ENCODE measurements around the gene CEP135.

CEP135 gene

DNA sequence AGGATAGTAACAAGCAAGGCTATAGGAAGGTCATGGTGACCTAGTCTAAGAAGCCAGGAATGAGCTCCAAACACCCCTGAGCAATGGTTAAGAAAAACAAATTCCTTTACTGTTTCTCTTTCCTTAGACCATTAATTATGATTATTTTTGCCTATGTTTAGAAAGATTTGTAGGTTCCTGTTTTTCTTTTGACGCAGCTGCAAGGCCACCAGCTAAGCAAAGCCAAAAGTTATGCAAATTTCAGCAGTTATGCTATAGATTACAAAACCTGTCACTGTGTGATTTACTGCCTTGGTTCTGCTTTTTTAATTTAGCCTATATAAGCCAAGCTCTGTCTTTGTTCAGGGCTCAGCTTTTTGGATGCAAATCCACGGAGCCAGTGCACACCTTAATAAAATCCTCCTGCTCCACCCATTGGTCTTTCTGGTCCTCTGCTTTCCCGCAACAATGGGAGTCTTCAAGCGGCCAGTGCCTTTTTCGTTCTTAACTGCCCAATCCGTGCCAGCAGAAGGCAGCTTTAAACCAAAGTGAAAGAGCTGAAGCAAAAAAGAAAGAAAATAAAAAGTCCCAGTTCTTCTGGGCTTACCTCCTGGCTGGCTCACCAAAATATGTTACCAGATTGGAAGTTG lies 1.4 kb upstream of the CEP135 start:
- TF ChIP-seq, protein P1, sequence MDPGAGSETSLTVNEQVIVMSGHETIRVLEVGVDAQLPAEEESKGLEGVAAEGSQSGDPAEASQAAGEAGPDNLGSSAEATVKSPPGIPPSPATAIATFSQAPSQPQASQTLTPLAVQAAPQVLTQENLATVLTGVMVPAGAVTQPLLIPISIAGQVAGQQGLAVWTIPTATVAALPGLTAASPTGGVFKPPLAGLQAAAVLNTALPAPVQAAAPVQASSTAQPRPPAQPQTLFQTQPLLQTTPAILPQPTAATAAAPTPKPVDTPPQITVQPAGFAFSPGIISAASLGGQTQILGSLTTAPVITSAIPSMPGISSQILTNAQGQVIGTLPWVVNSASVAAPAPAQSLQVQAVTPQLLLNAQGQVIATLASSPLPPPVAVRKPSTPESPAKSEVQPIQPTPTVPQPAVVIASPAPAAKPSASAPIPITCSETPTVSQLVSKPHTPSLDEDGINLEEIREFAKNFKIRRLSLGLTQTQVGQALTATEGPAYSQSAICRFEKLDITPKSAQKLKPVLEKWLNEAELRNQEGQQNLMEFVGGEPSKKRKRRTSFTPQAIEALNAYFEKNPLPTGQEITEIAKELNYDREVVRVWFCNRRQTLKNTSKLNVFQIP (CRISPR knock-in tag; IDR thresholded peaks at IDR 0.05; ENCODE audit: borderline replicate concordance, low read depth): no peak
- TF ChIP-seq BACH2 (CRISPR knock-in tag; IDR thresholded peaks at IDR 0.05; ENCODE audit: borderline replicate concordance) (no peak), ZFP30 (CRISPR knock-in tag; IDR thresholded peaks at IDR 0.05) (no peak), ZNF8 (CRISPR knock-in tag; IDR thresholded peaks at IDR 0.05) (no peak), RARB (CRISPR knock-in tag; IDR thresholded peaks at IDR 0.05) (no peak), TOX (CRISPR knock-in tag; IDR thresholded peaks at IDR 0.05; ENCODE audit: borderline replicate concordance) (no peak), ZFP3 (CRISPR knock-in tag; IDR thresholded peaks at IDR 0.05) (no peak), OSR1 (CRISPR knock-in tag; IDR thresholded peaks at IDR 0.05) (no peak), TCF4 (CRISPR knock-in tag; IDR thresholded peaks at IDR 0.05; ENCODE audit: borderline replicate concordance) (no peak), SNAI2 (CRISPR knock-in tag; IDR thresholded peaks at IDR 0.05) (no peak), GLIS3 (CRISPR knock-in tag; IDR thresholded peaks at IDR 0.05) (no peak), ZNF565 (CRISPR knock-in tag; conservative IDR thresholded peaks at IDR 0.05; ENCODE audit: low read depth) (no peak)
- TF ChIP-seq, protein P2, sequence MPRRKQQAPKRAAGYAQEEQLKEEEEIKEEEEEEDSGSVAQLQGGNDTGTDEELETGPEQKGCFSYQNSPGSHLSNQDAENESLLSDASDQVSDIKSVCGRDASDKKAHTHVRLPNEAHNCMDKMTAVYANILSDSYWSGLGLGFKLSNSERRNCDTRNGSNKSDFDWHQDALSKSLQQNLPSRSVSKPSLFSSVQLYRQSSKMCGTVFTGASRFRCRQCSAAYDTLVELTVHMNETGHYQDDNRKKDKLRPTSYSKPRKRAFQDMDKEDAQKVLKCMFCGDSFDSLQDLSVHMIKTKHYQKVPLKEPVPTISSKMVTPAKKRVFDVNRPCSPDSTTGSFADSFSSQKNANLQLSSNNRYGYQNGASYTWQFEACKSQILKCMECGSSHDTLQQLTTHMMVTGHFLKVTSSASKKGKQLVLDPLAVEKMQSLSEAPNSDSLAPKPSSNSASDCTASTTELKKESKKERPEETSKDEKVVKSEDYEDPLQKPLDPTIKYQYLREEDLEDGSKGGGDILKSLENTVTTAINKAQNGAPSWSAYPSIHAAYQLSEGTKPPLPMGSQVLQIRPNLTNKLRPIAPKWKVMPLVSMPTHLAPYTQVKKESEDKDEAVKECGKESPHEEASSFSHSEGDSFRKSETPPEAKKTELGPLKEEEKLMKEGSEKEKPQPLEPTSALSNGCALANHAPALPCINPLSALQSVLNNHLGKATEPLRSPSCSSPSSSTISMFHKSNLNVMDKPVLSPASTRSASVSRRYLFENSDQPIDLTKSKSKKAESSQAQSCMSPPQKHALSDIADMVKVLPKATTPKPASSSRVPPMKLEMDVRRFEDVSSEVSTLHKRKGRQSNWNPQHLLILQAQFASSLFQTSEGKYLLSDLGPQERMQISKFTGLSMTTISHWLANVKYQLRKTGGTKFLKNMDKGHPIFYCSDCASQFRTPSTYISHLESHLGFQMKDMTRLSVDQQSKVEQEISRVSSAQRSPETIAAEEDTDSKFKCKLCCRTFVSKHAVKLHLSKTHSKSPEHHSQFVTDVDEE (CRISPR knock-in tag; IDR thresholded peaks at IDR 0.05): no peak
- TF ChIP-seq, protein P3, sequence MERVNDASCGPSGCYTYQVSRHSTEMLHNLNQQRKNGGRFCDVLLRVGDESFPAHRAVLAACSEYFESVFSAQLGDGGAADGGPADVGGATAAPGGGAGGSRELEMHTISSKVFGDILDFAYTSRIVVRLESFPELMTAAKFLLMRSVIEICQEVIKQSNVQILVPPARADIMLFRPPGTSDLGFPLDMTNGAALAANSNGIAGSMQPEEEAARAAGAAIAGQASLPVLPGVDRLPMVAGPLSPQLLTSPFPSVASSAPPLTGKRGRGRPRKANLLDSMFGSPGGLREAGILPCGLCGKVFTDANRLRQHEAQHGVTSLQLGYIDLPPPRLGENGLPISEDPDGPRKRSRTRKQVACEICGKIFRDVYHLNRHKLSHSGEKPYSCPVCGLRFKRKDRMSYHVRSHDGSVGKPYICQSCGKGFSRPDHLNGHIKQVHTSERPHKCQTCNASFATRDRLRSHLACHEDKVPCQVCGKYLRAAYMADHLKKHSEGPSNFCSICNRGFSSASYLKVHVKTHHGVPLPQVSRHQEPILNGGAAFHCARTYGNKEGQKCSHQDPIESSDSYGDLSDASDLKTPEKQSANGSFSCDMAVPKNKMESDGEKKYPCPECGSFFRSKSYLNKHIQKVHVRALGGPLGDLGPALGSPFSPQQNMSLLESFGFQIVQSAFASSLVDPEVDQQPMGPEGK (CRISPR knock-in tag; IDR thresholded peaks at IDR 0.05; ENCODE audit: borderline replicate concordance): no peak
- no peak for ATAC-seq

DNA sequence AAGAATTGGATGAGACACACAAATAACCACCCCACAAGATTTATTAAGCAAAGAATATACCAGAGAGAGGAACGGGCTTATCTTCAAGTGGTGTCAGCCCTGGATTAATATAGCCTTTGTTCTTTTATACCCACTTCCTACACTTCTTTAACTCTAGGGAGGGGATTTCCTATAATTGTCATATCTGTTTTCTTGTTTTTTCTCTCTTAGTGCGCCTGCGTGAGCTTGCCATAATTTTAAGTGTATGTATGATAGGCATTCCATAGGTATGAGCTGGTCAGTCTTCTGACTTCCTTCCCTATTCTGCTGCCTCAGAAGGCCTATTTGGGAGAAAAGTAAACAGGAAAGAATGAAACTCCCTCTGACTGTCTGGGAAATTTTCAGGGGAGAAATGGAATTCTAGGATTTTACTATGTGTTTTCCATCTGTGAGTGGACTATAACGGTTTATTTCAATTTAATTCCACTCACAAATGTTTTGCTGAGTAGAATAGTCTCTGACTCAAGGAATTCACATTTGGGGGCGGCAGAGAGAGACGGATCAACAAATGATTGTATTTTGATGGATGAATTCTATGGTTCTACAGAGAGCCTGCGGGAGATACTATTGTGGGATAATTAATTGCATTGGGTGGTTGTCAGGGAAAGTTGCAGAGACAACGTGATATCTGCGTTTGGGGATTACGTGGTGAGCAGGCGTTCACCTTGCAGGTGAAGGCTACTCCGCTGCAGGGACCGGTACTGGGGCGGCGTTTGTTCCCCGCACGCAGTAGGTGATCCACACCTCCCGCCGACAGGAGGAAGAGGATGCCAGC lies 626 bp upstream of the CEP135 start:
- ATAC-seq: peak; percentile 78
- no peak for TF ChIP-seq ESRRG (CRISPR knock-in tag; IDR thresholded peaks at IDR 0.05)
- peak; percentile 20; the same call in 1 of the 2 replicates for TF ChIP-seq GLIS3 (CRISPR knock-in tag; IDR thresholded peaks at IDR 0.05)
- peak; percentile 28; the same call in 1 of the 2 replicates for TF ChIP-seq ISL1 (CRISPR knock-in tag; IDR thresholded peaks at IDR 0.05)
- no peak for TF ChIP-seq CSDC2 (CRISPR knock-in tag; IDR thresholded peaks at IDR 0.05)
- TF ChIP-seq, protein P3 (CRISPR knock-in tag; IDR thresholded peaks at IDR 0.05; ENCODE audit: borderline replicate concordance): no peak
- TF ChIP-seq, protein P4, sequence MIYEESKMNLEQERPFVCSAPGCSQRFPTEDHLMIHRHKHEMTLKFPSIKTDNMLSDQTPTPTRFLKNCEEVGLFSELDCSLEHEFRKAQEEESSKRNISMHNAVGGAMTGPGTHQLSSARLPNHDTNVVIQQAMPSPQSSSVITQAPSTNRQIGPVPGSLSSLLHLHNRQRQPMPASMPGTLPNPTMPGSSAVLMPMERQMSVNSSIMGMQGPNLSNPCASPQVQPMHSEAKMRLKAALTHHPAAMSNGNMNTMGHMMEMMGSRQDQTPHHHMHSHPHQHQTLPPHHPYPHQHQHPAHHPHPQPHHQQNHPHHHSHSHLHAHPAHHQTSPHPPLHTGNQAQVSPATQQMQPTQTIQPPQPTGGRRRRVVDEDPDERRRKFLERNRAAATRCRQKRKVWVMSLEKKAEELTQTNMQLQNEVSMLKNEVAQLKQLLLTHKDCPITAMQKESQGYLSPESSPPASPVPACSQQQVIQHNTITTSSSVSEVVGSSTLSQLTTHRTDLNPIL (CRISPR knock-in tag; IDR thresholded peaks at IDR 0.05; ENCODE audit: low read depth): no peak

DNA sequence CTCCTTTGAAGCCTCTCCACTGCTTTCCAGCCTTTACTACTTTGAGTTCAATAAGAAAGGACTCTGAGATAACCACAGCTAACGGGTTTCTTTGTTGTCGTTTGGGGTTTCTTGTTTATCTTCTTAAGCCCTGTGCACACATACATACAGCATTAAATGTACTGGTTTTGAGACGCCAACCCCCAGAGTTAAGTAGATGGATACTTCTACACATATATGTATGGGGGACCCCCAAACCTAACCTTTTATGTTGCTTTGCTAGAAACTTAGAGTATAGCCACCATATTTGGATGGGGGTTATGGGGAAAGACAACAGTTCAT lies 697 bp downstream of the CEP135 start:
- ATAC-seq: peak; percentile 0; the same call in 1 of the 3 replicates
- TF ChIP-seq SNAI2 (CRISPR knock-in tag; IDR thresholded peaks at IDR 0.05) (no peak), ESRRG (CRISPR knock-in tag; IDR thresholded peaks at IDR 0.05) (no peak), RARB (CRISPR knock-in tag; IDR thresholded peaks at IDR 0.05) (no peak), GLIS3 (CRISPR knock-in tag; IDR thresholded peaks at IDR 0.05) (no peak), ZNF70 (CRISPR knock-in tag; IDR thresholded peaks at IDR 0.05) (no peak), ZFP30 (CRISPR knock-in tag; IDR thresholded peaks at IDR 0.05) (no peak), ZNF565 (CRISPR knock-in tag; conservative IDR thresholded peaks at IDR 0.05; ENCODE audit: low read depth) (no peak), BACH2 (CRISPR knock-in tag; IDR thresholded peaks at IDR 0.05; ENCODE audit: borderline replicate concordance) (no peak), TCF4 (CRISPR knock-in tag; IDR thresholded peaks at IDR 0.05; ENCODE audit: borderline replicate concordance) (no peak), ZC3H10 (CRISPR knock-in tag; IDR thresholded peaks at IDR 0.05) (no peak), TOX (CRISPR knock-in tag; IDR thresholded peaks at IDR 0.05; ENCODE audit: borderline replicate concordance) (no peak), ISL1 (CRISPR knock-in tag; IDR thresholded peaks at IDR 0.05) (no peak)
- TF ChIP-seq, protein P3 (CRISPR knock-in tag; IDR thresholded peaks at IDR 0.05; ENCODE audit: borderline replicate concordance): no peak
- TF ChIP-seq, protein P4 (CRISPR knock-in tag; IDR thresholded peaks at IDR 0.05; ENCODE audit: low read depth): no peak

Measured in SK-N-SH treated with all-trans-retinoic acid at 6 μM for 48 hours (cell line).